Thyroid gland (tissue), 4 donors: ENCODE data around the gene GPR42. TPM values are rescaled to one million over a fixed set of nuclear protein-coding genes. Genes with fewer than 3 reads are reported as not detected.

Experiments
- DNase-seq, 2 donors: peaks; one replicate each; pipeline ENCODE4 v3.0.0-alpha.2; 2019
- H3K27ac ChIP-seq, 3 donors: fragments of 200-600 bp; sonication (generic); 1 replicate in 2 of 3; 2 replicates in 1 of 3; pipeline ENCODE4 v1.5.1; 2016 to 2019; ENCODE audit warnings: mild to moderate bottlenecking in 1 of 3, moderate library complexity in 1 of 3
- H3K27me3 ChIP-seq: fragments of 200-600 bp; sonication (generic); one replicate; pipeline ENCODE4 v1.5.1; 2019
- H3K36me3 ChIP-seq, 2 donors: fragments of 200-600 bp; sonication (generic); one replicate each; pipeline ENCODE4 v1.5.1; 2016 to 2019
- H3K4me1 ChIP-seq, 2 donors: fragments of 200-600 bp; sonication (generic); one replicate each; pipeline ENCODE4 v1.5.1; 2017 to 2019
- H3K4me3 ChIP-seq, 3 donors: fragments of 200-600 bp; sonication (generic); replicated peaks in 1 of 3; 1 replicate in 2 of 3; 2 replicates in 1 of 3; pipeline ENCODE4 v1.5.1; 2016; ENCODE audit warnings: mild to moderate bottlenecking in 1 of 3
- H3K9me3 ChIP-seq: fragments of 200-600 bp; sonication (generic); one replicate; pipeline ENCODE4 v1.5.1; 2017
- POLR2A ChIP-seq, 2 donors: fragments of 450-650 bp; IDR thresholded peaks; one replicate each; pipeline ENCODE4 v1.6.1; 2017; ENCODE audit warnings: antibody characterized with exemption in 2 of 2, mild to moderate bottlenecking in 2 of 2, moderate library complexity in 1 of 2
- WGBS, 2 donors: methylation state at CpG; one replicate each; pipeline ENCODE4 v1.1.5; 2017; 5-methylcytosine and 5-hydroxymethylcytosine counted together
- intact Hi-C: fragments of 100-400 bp; cut with DNase I; formaldehyde crosslinking; loops from one replicate; pipeline ENCODE4 v1.15.1; 2023
- total RNA-seq, 4 donors: library from RNA; depleted of rRNA; stranded (reverse); fragments of >200 nt; gene quantifications; one replicate each; pipeline ENCODE4 v1.2.3, GENCODE V29; 2016
- TF ChIP-seq, protein P1 (sequence below), 6 experiments: fragments of 200-600 bp in 3 of 6; fragments of 450-650 bp in 3 of 6; sonication (generic) in 3 of 6; IDR thresholded peaks; one replicate each; pipeline ENCODE4 v1.5.1; 2016 to 2019; ENCODE audit warnings: antibody characterized with exemption in 6 of 6, mild to moderate bottlenecking in 2 of 6, inconsistent platforms in 1 of 6, moderate library complexity in 1 of 6

The GPR42 gene
- total RNA-seq, 4 donors from 2014 or later, result 0.27 TPM; not detected in 3

DNA sequence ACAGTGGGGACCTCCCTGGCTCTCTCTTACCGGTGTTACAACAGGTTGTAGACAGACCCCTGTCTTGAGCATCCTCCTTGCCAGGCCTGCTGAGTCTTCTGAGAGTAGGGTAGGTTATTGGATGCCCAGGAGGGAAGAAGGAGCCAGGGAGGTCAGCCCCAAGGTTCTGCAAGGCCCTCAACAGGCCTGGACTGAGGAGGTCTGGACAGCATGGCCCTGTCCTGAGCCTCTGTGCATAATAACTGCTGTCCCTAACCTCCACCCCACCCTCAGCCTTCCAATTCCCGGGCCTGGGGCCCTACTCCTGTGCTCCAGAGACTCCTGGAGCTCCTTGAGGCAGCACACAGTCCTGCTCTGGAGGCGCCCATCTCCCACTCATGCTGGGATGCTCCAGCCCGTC lies 41.5 kb upstream of the GPR42 start:
- no peaks in the 10 kb centered on the region for H3K9me3 ChIP-seq
- no peaks in the 10 kb centered on the region for H3K4me1 ChIP-seq
- DNase-seq, result no peak
- no peaks in the 10 kb centered on the region for H3K27me3 ChIP-seq
- no peak overlapping the region for H3K27ac ChIP-seq
- intact Hi-C loops, result no loop called here
- TF ChIP-seq POLR2A (IDR thresholded peaks at IDR 0.05), result no peak
- TF ChIP-seq, protein P1, sequence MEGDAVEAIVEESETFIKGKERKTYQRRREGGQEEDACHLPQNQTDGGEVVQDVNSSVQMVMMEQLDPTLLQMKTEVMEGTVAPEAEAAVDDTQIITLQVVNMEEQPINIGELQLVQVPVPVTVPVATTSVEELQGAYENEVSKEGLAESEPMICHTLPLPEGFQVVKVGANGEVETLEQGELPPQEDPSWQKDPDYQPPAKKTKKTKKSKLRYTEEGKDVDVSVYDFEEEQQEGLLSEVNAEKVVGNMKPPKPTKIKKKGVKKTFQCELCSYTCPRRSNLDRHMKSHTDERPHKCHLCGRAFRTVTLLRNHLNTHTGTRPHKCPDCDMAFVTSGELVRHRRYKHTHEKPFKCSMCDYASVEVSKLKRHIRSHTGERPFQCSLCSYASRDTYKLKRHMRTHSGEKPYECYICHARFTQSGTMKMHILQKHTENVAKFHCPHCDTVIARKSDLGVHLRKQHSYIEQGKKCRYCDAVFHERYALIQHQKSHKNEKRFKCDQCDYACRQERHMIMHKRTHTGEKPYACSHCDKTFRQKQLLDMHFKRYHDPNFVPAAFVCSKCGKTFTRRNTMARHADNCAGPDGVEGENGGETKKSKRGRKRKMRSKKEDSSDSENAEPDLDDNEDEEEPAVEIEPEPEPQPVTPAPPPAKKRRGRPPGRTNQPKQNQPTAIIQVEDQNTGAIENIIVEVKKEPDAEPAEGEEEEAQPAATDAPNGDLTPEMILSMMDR (IDR thresholded peaks at IDR 0.05), result no peak
- H3K4me3 ChIP-seq, result no peak overlapping the region
- H3K36me3 ChIP-seq, result no peaks in the 10 kb centered on the region
- WGBS, 2 donors, result 95 to 96% methylated on average over 4 of the region's 4 CpGs

DNA sequence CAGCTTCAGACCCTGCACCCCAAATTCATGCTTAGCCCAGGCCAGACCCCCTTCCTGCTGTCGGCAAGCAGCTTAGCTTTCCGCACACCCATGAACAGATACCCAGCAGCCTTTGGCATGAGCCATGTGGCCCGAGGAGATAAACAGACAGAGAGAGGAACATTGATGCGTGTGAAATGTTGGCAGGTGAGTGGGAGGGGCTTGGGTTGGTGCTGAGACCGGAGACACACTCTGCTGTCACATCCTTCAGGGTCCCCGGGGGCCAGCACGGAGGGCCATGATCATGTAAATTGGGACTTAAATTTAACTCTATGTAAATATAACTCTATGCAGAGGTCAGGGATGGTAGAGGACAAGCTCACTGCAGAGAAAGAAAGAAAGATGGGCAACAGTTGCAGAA lies 40.4 kb upstream of the GPR42 start:
- Histone ChIP-seq H3K4me3 (no peak overlapping the region), H3K27ac (no peak overlapping the region), H3K4me1 (no peaks in the 10 kb centered on the region), H3K36me3 (no peaks in the 10 kb centered on the region), H3K27me3 (no peaks in the 10 kb centered on the region), H3K9me3 (no peaks in the 10 kb centered on the region)
- DNase-seq, result no peak
- intact Hi-C loops, result no loop called here
- no peak for TF ChIP-seq POLR2A (IDR thresholded peaks at IDR 0.05)
- TF ChIP-seq, protein P1 (IDR thresholded peaks at IDR 0.05), result no peak
- 71 to 78% methylated on average over 7 of the region's 7 CpGs for WGBS, 2 donors

DNA sequence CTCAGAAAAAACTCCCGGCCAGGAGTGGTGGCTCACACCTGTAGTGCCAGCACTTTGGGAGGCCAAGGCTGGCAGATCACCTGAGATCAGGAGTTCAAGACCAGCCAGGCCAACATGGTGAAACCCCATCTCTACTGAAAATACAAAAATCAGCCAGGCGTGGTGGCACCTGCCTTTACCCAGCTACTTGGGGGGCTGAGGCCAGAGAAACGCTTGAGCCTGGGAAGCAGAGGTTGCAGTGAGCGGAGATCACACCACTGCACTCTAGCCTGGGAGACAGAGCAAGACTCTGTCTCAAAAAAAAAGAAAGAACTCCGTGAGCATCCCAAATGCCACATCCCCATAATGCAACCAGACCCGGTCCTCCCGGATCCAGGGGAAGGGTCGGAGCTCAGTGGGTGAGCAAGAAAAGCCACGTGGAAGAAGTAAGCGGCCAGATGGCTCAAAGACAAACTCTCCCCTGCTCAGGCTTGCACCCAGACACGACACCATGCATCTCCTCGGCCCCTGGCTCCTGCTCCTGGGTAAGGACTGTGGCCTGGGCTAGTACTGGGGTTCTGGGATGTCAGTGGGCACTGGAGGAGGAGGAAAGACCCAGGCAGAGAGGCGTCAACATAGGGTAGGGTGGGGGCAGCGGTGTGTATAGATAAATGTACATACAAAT lies 39.2 kb upstream of the GPR42 start:
- H3K4me3 ChIP-seq, result no peak overlapping the region
- intact Hi-C loops, result no loop called here
- H3K27me3 ChIP-seq, result no peaks in the 10 kb centered on the region
- no peaks in the 10 kb centered on the region for H3K4me1 ChIP-seq
- no peaks in the 10 kb centered on the region for H3K9me3 ChIP-seq
- H3K27ac ChIP-seq, result no peak overlapping the region
- TF ChIP-seq, protein P1 (IDR thresholded peaks at IDR 0.05), result no peak
- no peak for TF ChIP-seq POLR2A (IDR thresholded peaks at IDR 0.05)
- H3K36me3 ChIP-seq, result no peaks in the 10 kb centered on the region
- 86 to 90% methylated on average over 14 of the region's 14 CpGs for WGBS, 2 donors
- no peak for DNase-seq

DNA sequence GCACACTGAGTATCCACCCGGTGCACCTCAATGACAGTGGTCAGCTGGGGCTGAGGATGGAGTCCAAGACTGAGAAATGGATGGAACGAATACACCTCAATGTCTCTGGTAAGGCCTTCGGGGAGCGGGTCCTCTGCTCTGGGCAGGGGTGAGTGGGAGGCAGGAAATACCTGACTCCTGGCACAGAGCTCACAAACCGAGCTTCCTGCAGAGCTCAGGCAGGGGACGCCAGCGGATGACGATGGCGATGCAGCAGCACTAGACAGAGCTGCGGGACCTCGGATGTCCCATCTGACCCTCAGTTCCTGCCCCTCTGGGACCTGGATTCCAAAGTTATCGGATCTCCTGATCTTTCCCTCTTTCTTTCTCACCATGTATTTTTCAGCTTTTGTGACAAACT lies 38.1 kb upstream of the GPR42 start:
- WGBS, 2 donors, result 64 to 82% methylated on average over 12 of the region's 12 CpGs
- intact Hi-C loops, result no loop called here
- H3K27me3 ChIP-seq, result no peaks in the 10 kb centered on the region

DNA sequence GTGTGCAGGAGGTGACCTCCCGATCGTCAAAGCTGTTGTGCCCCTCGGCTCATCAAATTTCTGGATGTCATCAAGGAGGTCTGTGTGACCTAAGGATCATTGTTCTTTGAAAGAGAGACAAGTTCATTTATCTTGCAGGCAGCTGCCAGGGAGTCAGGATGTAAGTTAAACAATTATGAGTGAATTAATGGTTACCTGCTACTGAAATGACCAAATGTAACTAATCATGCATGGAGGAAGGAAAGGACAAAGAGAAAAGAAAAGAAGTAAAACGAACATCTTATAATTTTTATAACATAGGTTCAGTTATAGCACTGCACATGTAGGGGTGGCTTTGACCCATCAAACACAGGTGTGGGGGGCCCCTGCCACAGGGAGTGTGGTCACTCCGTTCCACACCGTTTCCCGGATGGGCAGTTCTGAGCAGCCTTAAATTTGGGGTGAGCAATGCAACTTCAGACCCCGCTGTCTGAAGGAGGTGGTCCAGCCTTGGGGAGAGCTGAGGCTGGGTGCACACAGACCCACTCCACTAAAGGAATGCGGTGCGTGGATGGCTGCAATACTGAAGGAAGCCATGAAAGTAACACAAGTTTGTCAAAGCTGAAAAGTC lies 36.6 kb upstream of the GPR42 start:
- Histone ChIP-seq H3K9me3 (no peaks in the 10 kb centered on the region), H3K4me1 (no peaks in the 10 kb centered on the region), H3K4me3 (no peak overlapping the region), H3K27me3 (no peaks in the 10 kb centered on the region), H3K36me3 (no peaks in the 10 kb centered on the region), H3K27ac (no peak overlapping the region)
- intact Hi-C loops, result no loop called here
- 82 to 90% methylated on average over 10 of the region's 10 CpGs for WGBS, 2 donors
- TF ChIP-seq, protein P1 (IDR thresholded peaks at IDR 0.05), result no peak
- TF ChIP-seq POLR2A (IDR thresholded peaks at IDR 0.05), result no peak
- no peak for DNase-seq

More for the DNA sequence above, 38.1 kb upstream of the GPR42 start:
- no peak overlapping the region for H3K4me3 ChIP-seq
- no peaks in the 10 kb centered on the region for H3K4me1 ChIP-seq
- H3K27ac ChIP-seq, result no peak overlapping the region
- H3K9me3 ChIP-seq, result no peaks in the 10 kb centered on the region
- DNase-seq, result no peak
- no peak for TF ChIP-seq POLR2A (IDR thresholded peaks at IDR 0.05)
- TF ChIP-seq, protein P1 (IDR thresholded peaks at IDR 0.05), result no peak
- H3K36me3 ChIP-seq, result no peaks in the 10 kb centered on the region
